ENCODE results near the gene FBXW11. TPM values are rescaled to one million over a fixed set of nuclear protein-coding genes. Genes with fewer than 3 reads are reported as not detected.

Gene FBXW11
- total and polyA plus RNA-seq, 2 of the 8 experiments (the other 6 are each of a cell fraction or from before 2014, with no cell fraction given), result 45.0 to 75.6 TPM

DNA sequence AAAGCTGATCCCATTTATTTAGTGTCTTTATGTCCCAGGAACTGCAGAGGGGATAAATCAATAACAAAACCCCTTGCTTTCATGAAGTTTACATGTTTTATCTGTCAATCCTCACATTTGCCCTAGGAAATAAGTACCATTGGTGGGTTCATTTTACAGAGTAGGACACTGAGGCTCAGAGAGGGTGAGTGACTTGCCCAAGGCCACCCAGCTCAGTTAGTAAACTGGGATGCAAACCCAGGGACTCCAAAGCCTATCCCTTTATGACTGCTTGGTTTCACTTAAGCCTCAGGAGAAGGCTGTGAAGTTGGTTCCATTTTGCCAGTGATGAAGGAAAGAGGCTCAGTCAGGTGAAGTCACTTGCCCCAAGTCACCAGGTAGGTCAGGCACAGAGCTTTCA lies 168.9 kb downstream of the FBXW11 start:
- no peak for TF ChIP-seq BRCA1 (IDR thresholded peaks at IDR 0.05; ENCODE audit: low read depth, low read length)
- no peak for TF ChIP-seq KDM1A (IDR thresholded peaks at IDR 0.05; ENCODE audit: borderline replicate concordance, low read length)
- TF ChIP-seq SRF (IDR thresholded peaks at IDR 0.05; ENCODE audit: low read depth, low read length), result no peak
- TF ChIP-seq CTBP2 (IDR thresholded peaks at IDR 0.05; ENCODE audit: borderline replicate concordance, insufficient read depth, insufficient read length, low read length), result no peak
- TF ChIP-seq ATF3 (IDR thresholded peaks at IDR 0.05; ENCODE audit: insufficient read depth, low read depth, low read length), result no peak
- TF ChIP-seq SUZ12 (IDR thresholded peaks at IDR 0.05; ENCODE audit: low read length), result no peak
- TF ChIP-seq SP2 (IDR thresholded peaks at IDR 0.05; ENCODE audit: low read length), result no peak
- TF ChIP-seq, protein P1, sequence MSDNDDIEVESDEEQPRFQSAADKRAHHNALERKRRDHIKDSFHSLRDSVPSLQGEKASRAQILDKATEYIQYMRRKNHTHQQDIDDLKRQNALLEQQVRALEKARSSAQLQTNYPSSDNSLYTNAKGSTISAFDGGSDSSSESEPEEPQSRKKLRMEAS (IDR thresholded peaks at IDR 0.05), result no peak
- Histone ChIP-seq H3K4ac (replicated peaks; ENCODE audit: insufficient read length, low read depth, low read length) (no peak overlapping the region), H3K56ac (replicated peaks; ENCODE audit: insufficient read length, low read depth, low read length) (no peak overlapping the region), H2AK5ac (ENCODE audit: low read depth, low read length) (no peak overlapping the region), H4K20me1 (replicated peaks in 1 of 2; ENCODE audit: control insufficient read depth in 1 of 2, insufficient read depth in 2 of 2, low read length in 2 of 2) (no peaks in the 10 kb centered on the region), H3K4me1 (replicated peaks in 1 of 4; ENCODE audit: control insufficient read depth in 3 of 4, insufficient read depth in 4 of 4, low read length in 3 of 4) (no peaks in the 10 kb centered on the region), H2BK15ac (ENCODE audit: low read length) (no peak overlapping the region), H3K9me3 (ENCODE audit: insufficient read depth in 2 of 2, low read depth in 1 of 2, low read length in 1 of 2) (peaks cover 0 to 3% of the 10 kb centered on the region in 2 experiments; a peak in 1 of 4 replicates), H2BK20ac (ENCODE audit: low read length) (no peak overlapping the region), H3K23me2 (ENCODE audit: low read depth, low read length) (no peaks in the 10 kb centered on the region), H2AFZ (ENCODE audit: low read length) (no peak overlapping the region), H2BK12ac (ENCODE audit: low read depth, low read length) (no peak overlapping the region), H3K18ac (ENCODE audit: extremely low read depth, low read length) (no peak overlapping the region), H3K27ac (ENCODE audit: low read depth, low read length) (no peak overlapping the region), H4K91ac (replicated peaks; ENCODE audit: insufficient read length, low read length) (no peak overlapping the region), H3K4me2 (ENCODE audit: insufficient read depth in 1 of 2, low read depth in 2 of 2, low read length in 2 of 2) (no peak overlapping the region), H4K5ac (ENCODE audit: insufficient read length, low read depth, low read length) (no peak overlapping the region), H3K27me3 (replicated peaks in 1 of 4; ENCODE audit: control insufficient read depth in 3 of 4, extremely low read depth in 1 of 4, insufficient read depth in 3 of 4, low read length in 3 of 4) (no peaks in the 10 kb centered on the region), H3K14ac (ENCODE audit: insufficient read length) (no peak overlapping the region), H3K79me1 (ENCODE audit: low read depth, low read length) (no peaks in the 10 kb centered on the region; the same call in 1 of the 2 replicates), H2BK120ac (replicated peaks; ENCODE audit: low read depth, low read length) (no peak overlapping the region), H3K4me3 (ENCODE audit: extremely low read depth in 1 of 4, insufficient read depth in 2 of 4, low read depth in 3 of 4, low read length in 4 of 4) (no peak overlapping the region), H3K9ac (replicated peaks in 1 of 4; ENCODE audit: extremely low read depth in 1 of 4, low read depth in 3 of 4, low read length in 3 of 4) (no peak overlapping the region), H3K79me2 (ENCODE audit: control insufficient read depth in 1 of 2, insufficient read depth in 2 of 2, low read length in 2 of 2) (no peaks in the 10 kb centered on the region), H3K36me3 (ENCODE audit: control insufficient read depth in 2 of 4, insufficient read depth in 4 of 4, low read length in 3 of 4) (no peaks in the 10 kb centered on the region), H2BK5ac (ENCODE audit: low read depth, low read length) (no peak overlapping the region), H3K23ac (ENCODE audit: insufficient read length) (no peak overlapping the region), H4K8ac (ENCODE audit: extremely low read depth, insufficient read depth, low read length) (no peak overlapping the region)
- no peak for DNase-seq (ENCODE audit: low read depth in 1 of 2, low spot score in 2 of 2)
- no peak for FAIRE-seq
- ChIA-PET POLR2A (ENCODE audit: partially characterized antibody) (interaction anchor here (1.1 kb wide), 1 partner anchor 12 kb away, joined by 4 read pairs; no protein-coding TSS in a partner anchor), CTCF (ENCODE audit: partially characterized antibody) (interaction anchor here (0.7 to 2.6 kb wide), 6 partner anchors 21 to 389 kb away, joined by 3 to 10 read pairs (median 3); no protein-coding TSS in a partner anchor)

Measured in H1 (cell line).